Mesenchymal stem cell (in vitro differentiated cells and primary cell): ENCODE results near the gene AMPH.
"Not testable (repeated sequence)": the region's sequence is repeated elsewhere in the genome, so short reads cannot be mapped to it uniquely, and the experiment has no call there.

Source experiments
- DNase-seq: peaks from one replicate; pipeline ENCODE4 v3.0.0-alpha.2; 2013
- H2AFZ ChIP-seq: one replicate; pipeline ENCODE4 v1.6.1; 2013; ENCODE audit warnings: low read depth, mild to moderate bottlenecking, control low read depth, inconsistent platforms, low read length, moderate library complexity
- H2AK5ac ChIP-seq: 2 replicates; pipeline ENCODE4 v1.6.1; 2013; ENCODE audit warnings: low read length, moderate library complexity, mild to moderate bottlenecking, inconsistent platforms; ENCODE audit not compliant: severe bottlenecking
- H2BK120ac ChIP-seq: one replicate; pipeline ENCODE4 v1.6.1; 2013; ENCODE audit warnings: low read depth, mild to moderate bottlenecking, inconsistent platforms, low read length, moderate library complexity
- H2BK12ac ChIP-seq, 2 experiments: one replicate each; pipeline ENCODE4 v1.6.1; 2013; ENCODE audit warnings: inconsistent platforms in 2 of 2, low read length in 2 of 2, mild to moderate bottlenecking in 2 of 2, moderate library complexity in 2 of 2, control low read depth in 1 of 2
- H2BK15ac ChIP-seq: one replicate; pipeline ENCODE4 v1.6.1; 2013; ENCODE audit warnings: mild to moderate bottlenecking, low read depth, inconsistent platforms; ENCODE audit not compliant: poor library complexity, severe bottlenecking
- H2BK5ac ChIP-seq: 2 replicates; pipeline ENCODE4 v1.6.1; 2013; ENCODE audit warnings: low read depth, mild to moderate bottlenecking, low read length, control low read depth, inconsistent platforms; ENCODE audit not compliant: poor library complexity, severe bottlenecking
- H3K14ac ChIP-seq, 2 experiments: one replicate each; pipeline ENCODE4 v1.6.1; 2013; ENCODE audit warnings: inconsistent platforms in 2 of 2, low read length in 2 of 2, control low read depth in 1 of 2, mild to moderate bottlenecking in 1 of 2, moderate library complexity in 1 of 2
- H3K18ac ChIP-seq, 2 experiments: one replicate each; pipeline ENCODE4 v1.6.1; 2013; ENCODE audit warnings: inconsistent platforms in 2 of 2, low read length in 2 of 2, control low read depth in 1 of 2, low read depth in 1 of 2, mild to moderate bottlenecking in 1 of 2
- H3K23ac ChIP-seq, 2 experiments: one replicate each; pipeline ENCODE4 v1.6.1; 2013; ENCODE audit warnings: inconsistent platforms in 2 of 2, low read length in 2 of 2, mild to moderate bottlenecking in 2 of 2, moderate library complexity in 2 of 2, control low read depth in 1 of 2
- H3K27ac ChIP-seq: 2 replicates; pipeline ENCODE4 v1.5.1; 2013; ENCODE audit warnings: mild to moderate bottlenecking, moderate library complexity, low read length, control low read depth, inconsistent platforms; ENCODE audit not compliant: poor library complexity, severe bottlenecking
- H3K27me3 ChIP-seq, 2 experiments: 2 replicates each; pipeline versions ENCODE4 v1.6.1 to v1.7.0; 2013; ENCODE audit warnings: low read length in 2 of 2, mild to moderate bottlenecking in 2 of 2, moderate library complexity in 2 of 2, control low read depth in 1 of 2, inconsistent platforms in 1 of 2; ENCODE audit not compliant: control insufficient read depth in 1 of 2, insufficient read depth in 1 of 2
- H3K36me3 ChIP-seq, 2 experiments: 2 replicates each; pipeline versions ENCODE4 v1.6.1 to v1.7.0; 2013; ENCODE audit warnings: low read length in 2 of 2, control low read depth in 1 of 2, inconsistent platforms in 1 of 2, low read depth in 1 of 2, mild to moderate bottlenecking in 1 of 2; ENCODE audit not compliant: insufficient read depth in 2 of 2, control insufficient read depth in 1 of 2
- H3K4ac ChIP-seq, 2 experiments: one replicate each; pipeline ENCODE4 v1.6.1; 2013; ENCODE audit warnings: inconsistent platforms in 2 of 2, low read length in 2 of 2, mild to moderate bottlenecking in 2 of 2, moderate library complexity in 2 of 2, control low read depth in 1 of 2, low read depth in 1 of 2
- H3K4me1 ChIP-seq: 2 replicates; pipeline ENCODE4 v1.6.1; 2013; ENCODE audit warnings: low read depth, low read length, control low read depth; ENCODE audit not compliant: control insufficient read depth, insufficient read depth
- H3K4me2 ChIP-seq: 2 replicates; pipeline ENCODE4 v1.6.1; 2013; ENCODE audit warnings: low read length, mild to moderate bottlenecking, inconsistent platforms; ENCODE audit not compliant: poor library complexity, severe bottlenecking
- H3K4me3 ChIP-seq, 2 experiments: 2 replicates each; pipeline versions ENCODE4 v1.5.1 to v1.7.0; 2013; ENCODE audit warnings: low read length in 2 of 2, mild to moderate bottlenecking in 2 of 2, control low read depth in 1 of 2, low read depth in 1 of 2; ENCODE audit not compliant: insufficient read depth in 1 of 2
- H3K79me1 ChIP-seq: replicated peaks from 2 replicates; pipeline ENCODE4 v1.6.1; 2013; ENCODE audit warnings: mild to moderate bottlenecking, control low read depth, low read length, inconsistent platforms; ENCODE audit not compliant: poor library complexity, severe bottlenecking
- H3K9ac ChIP-seq: 2 replicates; pipeline ENCODE4 v1.7.0; 2013; ENCODE audit warnings: mild to moderate bottlenecking, low read length, moderate library complexity
- H3K9me3 ChIP-seq: 2 replicates; pipeline ENCODE4 v1.7.0; 2013; ENCODE audit warnings: mild to moderate bottlenecking, low read length; ENCODE audit not compliant: control insufficient read depth
- H4K8ac ChIP-seq: one replicate; pipeline ENCODE4 v1.6.1; 2013; ENCODE audit warnings: inconsistent platforms, mild to moderate bottlenecking, low read length, moderate library complexity
- H4K91ac ChIP-seq: one replicate; pipeline ENCODE4 v1.6.1; 2013; ENCODE audit warnings: mild to moderate bottlenecking, low read length, inconsistent platforms
- WGBS: methylation state at CpG from one replicate; pipeline ENCODE4 v1.1.7; 2013; ENCODE audit warnings: mixed read lengths; 5-methylcytosine and 5-hydroxymethylcytosine counted together

Gene AMPH

DNA sequence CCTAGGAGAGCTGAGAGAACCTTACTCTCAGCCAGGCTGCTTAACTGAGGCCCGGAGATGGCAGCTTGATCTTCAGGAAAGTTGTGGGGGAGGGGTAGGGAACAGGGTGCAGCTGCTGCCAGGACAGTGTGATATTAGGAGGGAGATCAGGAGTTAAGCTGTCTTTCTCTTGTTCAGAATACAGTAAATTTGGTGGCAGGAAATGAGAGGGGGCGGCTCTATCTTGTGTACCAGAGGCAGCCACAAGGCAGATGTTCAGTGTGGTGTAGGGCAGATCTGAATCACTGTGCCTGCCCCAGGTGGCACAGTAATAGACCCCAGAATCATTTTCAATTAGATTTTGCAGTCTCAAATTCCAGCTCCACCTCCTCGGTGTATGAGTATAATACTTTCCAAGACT is 286.4 kb downstream of the AMPH start:
- not testable (repeated sequence) for H3K27ac ChIP-seq, H3K9ac ChIP-seq, H3K18ac ChIP-seq, H2AK5ac ChIP-seq, H3K4me3 ChIP-seq, H2AFZ ChIP-seq, H3K9me3 ChIP-seq, H3K36me3 ChIP-seq, H2BK15ac ChIP-seq, H3K27me3 ChIP-seq, H4K8ac ChIP-seq, H3K23ac ChIP-seq, DNase-seq, H2BK120ac ChIP-seq, H3K79me1 ChIP-seq, H3K4me1 ChIP-seq, H2BK5ac ChIP-seq, H3K4ac ChIP-seq, H3K14ac ChIP-seq, H2BK12ac ChIP-seq, H4K91ac ChIP-seq, H3K4me2 ChIP-seq
- WGBS, result 84% methylated on average over 3 of the region's 3 CpGs

DNA sequence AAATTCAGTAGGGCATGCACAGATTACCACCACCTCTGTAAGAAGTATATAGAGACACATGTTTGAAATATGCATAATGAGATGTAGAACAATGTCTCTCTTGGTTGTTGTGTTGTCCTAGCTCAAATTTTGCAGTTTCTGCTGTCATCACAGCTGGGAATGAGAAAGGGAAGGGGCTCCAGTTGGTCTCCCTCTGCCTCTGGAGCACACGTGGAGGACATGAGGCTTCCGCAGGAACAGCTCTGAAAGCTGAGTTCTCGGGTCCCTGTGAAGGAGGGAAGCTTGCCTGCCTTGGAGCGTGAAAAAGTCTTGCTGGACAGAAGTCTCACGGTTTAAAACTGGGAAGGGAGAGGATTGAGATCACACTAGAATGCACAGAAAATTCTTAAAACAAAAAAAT is 289.0 kb downstream of the AMPH start:
- H3K14ac ChIP-seq, H3K27ac ChIP-seq, H2AFZ ChIP-seq, H3K4me2 ChIP-seq, H3K36me3 ChIP-seq, DNase-seq, H2BK5ac ChIP-seq, H3K4me3 ChIP-seq, H2BK12ac ChIP-seq, H3K9me3 ChIP-seq, H2AK5ac ChIP-seq, H3K4me1 ChIP-seq, H3K4ac ChIP-seq, H2BK120ac ChIP-seq, H4K91ac ChIP-seq, H3K18ac ChIP-seq, H2BK15ac ChIP-seq, H3K23ac ChIP-seq, H4K8ac ChIP-seq, H3K79me1 ChIP-seq, H3K9ac ChIP-seq, H3K27me3 ChIP-seq: not testable (repeated sequence)
- WGBS, result 81% methylated on average over 4 of the region's 5 CpGs

DNA sequence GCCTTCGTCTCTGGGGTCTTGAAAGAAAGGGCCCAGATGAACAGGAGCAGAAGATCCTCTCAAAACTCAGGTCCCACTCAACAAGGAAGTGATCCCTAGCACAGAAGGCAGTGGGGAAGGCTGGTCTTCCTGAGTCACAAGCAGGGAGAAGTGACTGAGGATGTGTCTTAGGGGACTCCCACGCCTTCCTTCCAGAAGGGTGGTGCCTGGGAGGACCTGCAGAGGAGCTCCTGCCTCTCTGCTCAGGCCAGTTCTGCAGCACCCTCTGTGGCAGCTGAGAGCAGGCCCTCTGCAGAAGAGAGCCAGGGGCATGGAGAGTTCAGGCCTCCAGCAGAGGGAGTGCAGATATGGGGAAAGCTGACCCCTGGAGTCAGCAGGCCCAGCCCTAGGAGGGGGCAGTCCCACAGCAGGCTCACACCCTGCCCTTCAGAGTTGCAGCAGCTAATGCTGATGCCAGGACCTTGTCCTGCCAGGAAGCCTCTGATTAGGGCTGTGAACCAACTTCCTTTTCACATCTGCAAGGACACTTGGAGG is 289.9 kb downstream of the AMPH start:
- not testable (repeated sequence) for H3K4me2 ChIP-seq, H3K4me3 ChIP-seq, H3K27ac ChIP-seq, H3K9ac ChIP-seq, H2AFZ ChIP-seq, H3K4me1 ChIP-seq, H3K4ac ChIP-seq, H3K23ac ChIP-seq, H2BK120ac ChIP-seq, H2AK5ac ChIP-seq, H3K79me1 ChIP-seq, H2BK5ac ChIP-seq, H2BK15ac ChIP-seq, H3K9me3 ChIP-seq, H2BK12ac ChIP-seq, H3K36me3 ChIP-seq, H3K27me3 ChIP-seq, H4K91ac ChIP-seq
- Histone ChIP-seq H3K18ac (peak overlapping the region in 1 of 2 experiments; percentile 55), H4K8ac (peak overlapping the region; percentile 2), H3K14ac (peak overlapping the region in 1 of 2 experiments; percentile 10)
- DNase-seq, result peak; percentile 54
- WGBS, result 79% methylated on average over 2 of the region's 2 CpGs

DNA sequence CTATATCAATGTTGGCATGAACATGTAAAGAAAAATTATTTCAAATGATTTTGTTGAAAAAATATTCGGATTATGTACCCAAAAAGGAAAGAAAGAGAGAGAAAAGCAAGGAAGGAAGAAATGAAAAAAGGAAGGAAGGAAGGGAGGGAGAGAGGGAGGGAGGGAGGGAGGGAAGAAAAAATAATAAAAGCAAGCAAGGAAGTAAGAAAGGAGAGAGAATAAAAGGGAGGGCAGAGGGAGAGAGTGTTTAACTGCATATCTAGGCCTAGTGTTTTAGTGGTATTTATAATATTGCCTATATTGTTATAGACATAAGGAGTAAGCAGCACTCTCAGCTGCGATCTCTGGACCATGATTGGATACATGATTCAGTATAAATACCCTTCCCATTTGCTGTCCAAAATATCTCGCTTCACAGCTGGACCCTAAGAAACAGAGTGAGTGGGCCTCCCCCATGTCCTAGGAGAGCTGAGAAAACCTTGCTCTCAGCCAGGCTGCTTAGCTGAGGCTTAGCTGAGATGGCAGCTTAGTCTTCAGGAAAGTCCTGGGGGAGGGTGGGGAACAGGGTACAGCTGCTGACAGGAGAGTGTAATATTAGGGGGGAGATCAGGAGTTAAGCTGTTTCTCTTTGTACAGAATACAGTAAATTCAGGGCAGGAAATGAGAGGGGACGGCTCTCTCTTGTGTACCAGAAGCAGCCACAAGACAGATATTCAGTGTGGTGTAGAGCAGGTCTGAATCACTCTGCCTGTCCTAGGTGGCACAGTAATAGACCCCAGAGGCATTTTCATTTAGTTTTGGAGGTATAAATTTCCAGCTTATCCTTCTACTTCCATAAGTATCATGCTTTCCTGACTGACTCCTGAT is 291.0 kb downstream of the AMPH start:
- Histone ChIP-seq H3K9me3 (no peaks in the 10 kb centered on the region), H4K91ac (no peak overlapping the region), H3K18ac (no peak overlapping the region), H3K27me3 (no peaks in the 10 kb centered on the region), H3K4ac (no peak overlapping the region), H2BK15ac (no peak overlapping the region), H2BK120ac (no peak overlapping the region), H2BK12ac (no peak overlapping the region), H4K8ac (no peak overlapping the region), H2AFZ (no peak overlapping the region), H3K27ac (no peak overlapping the region), H3K23ac (no peak overlapping the region), H3K14ac (no peak overlapping the region), H3K9ac (no peak overlapping the region), H3K4me1 (peaks cover 2% of the 10 kb centered on the region), H2AK5ac (no peak overlapping the region), H3K4me2 (no peak overlapping the region), H3K79me1 (no peaks in the 10 kb centered on the region), H2BK5ac (no peak overlapping the region), H3K36me3 (no peaks in the 10 kb centered on the region), H3K4me3 (no peak overlapping the region)
- WGBS, result 82% methylated on average over 4 of the region's 4 CpGs
- no peak for DNase-seq
